H1 (cell line): ENCODE results near the gene DOCK9. TPM values are rescaled to one million over a fixed set of nuclear protein-coding genes. Genes with fewer than 3 reads are reported as not detected.

ENCODE experiments used
- CBX5 ChIP-seq: fragments of 300-800, 300-1000 bp; sonication (generic); IDR thresholded peaks from 2 replicates; pipeline ENCODE4 v1.7.1; 2016; ENCODE audit warnings: antibody characterized with exemption, low read length, low read depth
- CHD7 ChIP-seq: fragments of 300-600 bp; sonication (generic); IDR thresholded peaks from 2 replicates; pipeline ENCODE4 v1.7.1; 2012; ENCODE audit warnings: low read length, moderate library complexity, mild to moderate bottlenecking, inconsistent platforms; ENCODE audit not compliant: insufficient replicate concordance
- HDAC6 ChIP-seq: IDR thresholded peaks from one replicate; pipeline ENCODE4 v1.7.1; 2012; ENCODE audit warnings: low read depth, mild to moderate bottlenecking, inconsistent platforms, low read length, moderate library complexity
- polyA plus RNA-seq, 7 experiments: library from polyadenylated mRNA; depleted of rRNA in 3 of 7; stranded (reverse) in 5 of 7; unstranded in 2 of 7; fragments of >200 nt in 5 of 7; fragments of 200-250 nt in 2 of 7; gene quantifications; 1 replicate in 5 of 7; 2 replicates in 1 of 7; 4 replicates in 1 of 7; pipeline versions ENCODE4 v1.2.1 to v1.2.3, GENCODE V29; 2011 to 2013; ENCODE audit warnings: missing spikeins in 2 of 7, mixed read lengths in 2 of 7
- total RNA-seq: library from RNA; stranded (reverse); fragmentation: NEBNext Ultra II Directional; extraction: Animal tissue kit (Norgen Biotek cat#: 25700); gene quantifications from 2 replicates; pipeline ENCODE4 v1.2.1, GENCODE V29; 2021

The DOCK9 gene
- total and polyA plus RNA-seq, 2 of the 8 experiments (the other 6 are each of a cell fraction or from before 2014, with no cell fraction given): 21.6 to 31.5 TPM

- TF ChIP-seq CHD7 (no peak), HDAC6 (no peak), CBX5 (no peak)
These were observed 49.4 kb upstream of the DOCK9 start (continued) for GRCh38 chr13:99027260-99027659.
